ENCODE results near the gene FNDC3B.

DNA sequence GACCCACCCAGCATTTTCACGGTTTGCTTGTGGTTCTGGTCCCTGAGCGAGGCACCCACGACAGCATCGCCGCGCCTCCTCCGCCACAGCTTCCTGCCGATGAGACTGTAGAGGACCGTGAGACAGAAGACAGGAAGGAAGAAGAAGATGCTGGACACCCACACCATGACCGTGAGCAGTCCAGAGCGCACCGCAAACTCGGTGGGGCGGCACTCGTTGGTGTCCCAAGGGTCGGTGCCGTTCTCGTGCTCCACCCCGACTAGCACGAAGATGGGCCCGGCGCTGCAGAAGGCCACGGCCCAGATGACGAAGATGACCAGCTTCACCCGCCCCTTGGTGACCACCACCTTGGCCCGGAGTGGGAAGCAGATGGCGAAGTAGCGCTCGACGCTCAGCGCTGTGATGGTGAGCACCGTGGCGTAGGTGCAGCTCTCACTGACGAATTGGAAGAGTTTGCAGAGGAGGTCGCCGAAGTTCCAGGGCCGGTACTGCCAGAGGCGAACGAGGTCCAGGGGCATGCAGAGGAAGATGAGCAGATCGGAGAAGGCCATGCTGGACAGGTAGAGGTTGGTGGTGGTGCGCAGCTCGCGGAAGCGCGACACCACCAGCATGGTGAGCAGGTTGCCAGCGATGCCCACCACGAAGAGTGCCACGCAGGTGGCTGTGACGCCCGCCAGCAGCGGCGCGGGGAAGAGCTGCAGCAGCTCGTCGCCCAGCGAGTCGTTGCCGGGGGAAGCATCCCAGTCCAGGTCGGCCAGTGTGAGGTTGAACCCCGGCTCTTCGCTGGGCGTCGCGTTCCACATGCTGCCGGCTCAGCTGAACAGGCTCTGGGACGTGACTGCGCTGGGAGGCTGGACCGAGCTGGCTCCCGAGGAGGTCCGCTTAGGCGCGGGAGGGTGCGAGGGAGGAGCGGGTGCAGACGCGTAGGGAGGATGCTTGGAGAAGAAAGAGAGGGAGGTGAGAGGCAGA lies 408.5 kb downstream of the FNDC3B start, which contains the start of gene GHSR:
- TF ChIP-seq, protein P1, sequence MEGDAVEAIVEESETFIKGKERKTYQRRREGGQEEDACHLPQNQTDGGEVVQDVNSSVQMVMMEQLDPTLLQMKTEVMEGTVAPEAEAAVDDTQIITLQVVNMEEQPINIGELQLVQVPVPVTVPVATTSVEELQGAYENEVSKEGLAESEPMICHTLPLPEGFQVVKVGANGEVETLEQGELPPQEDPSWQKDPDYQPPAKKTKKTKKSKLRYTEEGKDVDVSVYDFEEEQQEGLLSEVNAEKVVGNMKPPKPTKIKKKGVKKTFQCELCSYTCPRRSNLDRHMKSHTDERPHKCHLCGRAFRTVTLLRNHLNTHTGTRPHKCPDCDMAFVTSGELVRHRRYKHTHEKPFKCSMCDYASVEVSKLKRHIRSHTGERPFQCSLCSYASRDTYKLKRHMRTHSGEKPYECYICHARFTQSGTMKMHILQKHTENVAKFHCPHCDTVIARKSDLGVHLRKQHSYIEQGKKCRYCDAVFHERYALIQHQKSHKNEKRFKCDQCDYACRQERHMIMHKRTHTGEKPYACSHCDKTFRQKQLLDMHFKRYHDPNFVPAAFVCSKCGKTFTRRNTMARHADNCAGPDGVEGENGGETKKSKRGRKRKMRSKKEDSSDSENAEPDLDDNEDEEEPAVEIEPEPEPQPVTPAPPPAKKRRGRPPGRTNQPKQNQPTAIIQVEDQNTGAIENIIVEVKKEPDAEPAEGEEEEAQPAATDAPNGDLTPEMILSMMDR (IDR thresholded peaks at IDR 0.05; ENCODE audit: low read depth, low read length): no peak
- TF ChIP-seq EZH2phosphoT487 (IDR thresholded peaks at IDR 0.05; ENCODE audit: low read depth): no peak

Data from OCI-LY3 (cell line).